CD4-positive, alpha-beta T cell (primary cell): ENCODE data around the gene WDR88. TPM values are rescaled to one million over a fixed set of nuclear protein-coding genes. Genes with fewer than 3 reads are reported as not detected.

Experiments used
- ATAC-seq: fragments of 200-7000 bp; cut with Tn5 transposase; one replicate; pipeline ENCODE4 v1.10.0; 2022; ENCODE audit warnings: mild to moderate bottlenecking; ENCODE audit not compliant: poor library complexity
- CTCF ChIA-PET: fragments of 350-600 bp; sonication (Branson Sonifier 250); formaldehyde crosslinking; loops from one replicate; lab custom pipeline; 2021; ENCODE audit warnings: antibody characterized with exemption, inconsistent platforms; lab: Charles Lee
- POLR2A ChIA-PET: fragments of 350-600 bp; sonication (Branson Sonifier 250); formaldehyde crosslinking; loops from one replicate; lab custom pipeline; 2021; ENCODE audit warnings: antibody characterized with exemption, inconsistent platforms; lab: Charles Lee
- DNase-seq, 14 experiments: peaks; one replicate each; pipeline ENCODE4 v3.0.0-alpha.2; 2013 to 2020; ENCODE audit warnings: mixed read lengths in 2 of 14
- H3K27ac ChIP-seq, 2 donors: one replicate each; pipeline versions ENCODE4 v1.5.1 to v1.7.0; 2013; ENCODE audit warnings: low read length in 2 of 2, low read depth in 1 of 2, mild to moderate bottlenecking in 1 of 2
- H3K27me3 ChIP-seq, 2 experiments: 1 replicate in 1 of 2; 2 replicates in 1 of 2; pipeline versions ENCODE4 v1.6.1 to v1.7.0; 2013; ENCODE audit warnings: low read length in 2 of 2, control low read depth in 1 of 2, mild to moderate bottlenecking in 1 of 2, moderate library complexity in 1 of 2; ENCODE audit not compliant: insufficient read depth in 2 of 2, control insufficient read depth in 1 of 2
- H3K36me3 ChIP-seq: one replicate; pipeline ENCODE4 v1.6.1; 2013; ENCODE audit warnings: low read length, control low read depth; ENCODE audit not compliant: insufficient read depth
- H3K4me1 ChIP-seq: one replicate; pipeline ENCODE4 v1.6.1; 2013; ENCODE audit warnings: low read length, control low read depth; ENCODE audit not compliant: insufficient read depth
- H3K4me3 ChIP-seq: one replicate; pipeline ENCODE4 v1.5.1; 2013; ENCODE audit warnings: mild to moderate bottlenecking, low read length, moderate library complexity
- H3K9me3 ChIP-seq, 2 experiments: 1 replicate in 1 of 2; 2 replicates in 1 of 2; pipeline versions ENCODE4 v1.6.1 to v1.7.0; 2013; ENCODE audit warnings: low read length in 2 of 2, mild to moderate bottlenecking in 2 of 2, control low read depth in 1 of 2, moderate library complexity in 1 of 2; ENCODE audit not compliant: control insufficient read depth in 1 of 2, insufficient read depth in 1 of 2
- H3K27ac Mint-ChIP-seq: one replicate; pipeline ENCODE4 v1.8.0; 2020; ENCODE audit warnings: mixed read lengths
- H3K27me3 Mint-ChIP-seq: one replicate; pipeline ENCODE4 v1.8.0; 2021; ENCODE audit warnings: mixed read lengths
- H3K36me3 Mint-ChIP-seq: one replicate; pipeline ENCODE4 v1.8.0; 2021; ENCODE audit warnings: low read depth, mixed read lengths
- H3K4me1 Mint-ChIP-seq: one replicate; pipeline ENCODE4 v1.8.0; 2021; ENCODE audit warnings: low read depth, mixed read lengths
- H3K4me3 Mint-ChIP-seq: one replicate; pipeline ENCODE4 v1.8.0; 2020; ENCODE audit warnings: mild to moderate bottlenecking, mixed read lengths
- H3K9me3 Mint-ChIP-seq: one replicate; pipeline ENCODE4 v1.8.0; 2020; ENCODE audit warnings: mixed read lengths
- CTCF ChIP-seq: fragments of 200-600 bp; IDR thresholded peaks from one replicate; pipeline ENCODE4 v1.8.0; 2022; ENCODE audit warnings: antibody characterized with exemption, mild to moderate bottlenecking
- intact Hi-C, 2 experiments: fragments of 100-400 bp; cut with DNase I in 1 of 2; cut with micrococcal nuclease in 1 of 2; formaldehyde crosslinking; loops; one replicate each; pipeline versions ENCODE4 v1.15.1 to v1.9.0; 2023 to 2025; cut with DNase I, micrococcal nuclease
- total RNA-seq, 174 experiments: library from RNA in 2 of 174; stranded (reverse) in 2 of 174; gene quantifications; one replicate each; pipeline ENCODE4 v1.2.3 and lab custom pipeline; 2021 to 2026

Gene WDR88
- total RNA-seq, 2 experiments from 2014 or later = not detected

GRCh38 chr19:33167438-33167837, 35.5 kb downstream of the WDR88 start:
- peaks cover 6% of the 10 kb centered on the region for H3K9me3 Mint-ChIP-seq
- POLR2A ChIA-PET = interaction anchor here (1.6 kb wide), 1 partner anchor 9 kb away, joined by 5 read pairs; no protein-coding TSS in a partner anchor

GRCh38 chr19:33168528-33168927, 36.6 kb downstream of the WDR88 start:
- DNase-seq (no peak), ATAC-seq (no peak)
- peaks cover 19% of the 10 kb centered on the region for H3K4me1 Mint-ChIP-seq
- CTCF ChIA-PET = no interaction called here
- intact Hi-C loops = no loop called here
- no peaks in the 10 kb centered on the region for H3K27me3 ChIP-seq
- no peak overlapping the region for H3K4me3 Mint-ChIP-seq
- no peaks in the 10 kb centered on the region for H3K27me3 Mint-ChIP-seq
- peaks cover 6% of the 10 kb centered on the region for H3K9me3 Mint-ChIP-seq
- H3K36me3 Mint-ChIP-seq = peaks cover 13% of the 10 kb centered on the region
- peaks cover 5 to 10% of the 10 kb centered on the region in 2 experiments for H3K9me3 ChIP-seq
- H3K36me3 ChIP-seq = no peaks in the 10 kb centered on the region
- H3K27ac ChIP-seq = no peak overlapping the region
- POLR2A ChIA-PET = interaction anchor here (1.6 kb wide), 1 partner anchor 8 kb away, joined by 5 read pairs; no protein-coding TSS in a partner anchor
- H3K4me3 ChIP-seq = no peak overlapping the region
- no peak for TF ChIP-seq CTCF
- no peak overlapping the region for H3K27ac Mint-ChIP-seq
- H3K4me1 ChIP-seq = peaks cover 10% of the 10 kb centered on the region

More at GRCh38 chr19:33167438-33167837, 35.5 kb downstream of the WDR88 start:
- H3K9me3 ChIP-seq = peaks cover 5 to 10% of the 10 kb centered on the region in 2 experiments
- Mint-ChIP-seq H3K27me3 (no peaks in the 10 kb centered on the region), H3K4me1 (peaks cover 15% of the 10 kb centered on the region), H3K4me3 (no peak overlapping the region), H3K36me3 (peaks cover 12% of the 10 kb centered on the region), H3K27ac (no peak overlapping the region)
- H3K36me3 ChIP-seq = no peaks in the 10 kb centered on the region
- H3K4me1 ChIP-seq = peaks cover 2% of the 10 kb centered on the region
- intact Hi-C loops = no loop called here
- no peak for TF ChIP-seq CTCF
- CTCF ChIA-PET = interaction anchor here (2.1 kb wide), 1 partner anchor 10 kb away, joined by 10 read pairs; no protein-coding TSS in a partner anchor
- no peak overlapping the region for H3K27ac ChIP-seq
- DNase-seq (no peak), ATAC-seq (no peak)
- H3K4me3 ChIP-seq = no peak overlapping the region
- no peaks in the 10 kb centered on the region for H3K27me3 ChIP-seq

GRCh38 chr19:33171222-33171795, 39.4 kb downstream of the WDR88 start:
- peaks cover 28% of the 10 kb centered on the region for H3K4me1 ChIP-seq
- Mint-ChIP-seq H3K27ac (no peak overlapping the region), H3K36me3 (peaks cover 21% of the 10 kb centered on the region), H3K9me3 (peaks cover 6% of the 10 kb centered on the region), H3K4me3 (no peak overlapping the region), H3K27me3 (peaks cover 4% of the 10 kb centered on the region), H3K4me1 (peaks cover 32% of the 10 kb centered on the region)
- no peak overlapping the region for H3K4me3 ChIP-seq
- no peaks in the 10 kb centered on the region for H3K36me3 ChIP-seq
- H3K27me3 ChIP-seq = no peaks in the 10 kb centered on the region
- POLR2A ChIA-PET = no interaction called here
- intact Hi-C loops = no loop called here
- CTCF ChIA-PET = no interaction called here
- ATAC-seq (no peak), DNase-seq (no peak)
- H3K9me3 ChIP-seq = peaks cover 5 to 10% of the 10 kb centered on the region in 2 experiments
- no peak overlapping the region for H3K27ac ChIP-seq
- no peak for TF ChIP-seq CTCF
